Activated CD4-positive, CD25-positive, alpha-beta regulatory T cell treated with anti-CD3 and anti-CD28 coated beads, Interleukin-2, amount 50 U/mL, for 72 hours (primary cell): ENCODE measurements around the gene CCM2.
"Not testable (repeated sequence)": the region's sequence is repeated elsewhere in the genome, so short reads cannot be mapped to it uniquely, and the experiment has no call there.

Source experiments
- DNase-seq: peaks from one replicate; pipeline ENCODE4 v3.0.0; 2021

The CCM2 gene

GRCh38 chr7:45007571-45008328, 7.7 kb downstream of the CCM2 start:
- no peak for DNase-seq

- no peak for DNase-seq
Observed at GRCh38 chr7:45013465-45013967, 13.5 kb downstream of the CCM2 start.

DNA sequence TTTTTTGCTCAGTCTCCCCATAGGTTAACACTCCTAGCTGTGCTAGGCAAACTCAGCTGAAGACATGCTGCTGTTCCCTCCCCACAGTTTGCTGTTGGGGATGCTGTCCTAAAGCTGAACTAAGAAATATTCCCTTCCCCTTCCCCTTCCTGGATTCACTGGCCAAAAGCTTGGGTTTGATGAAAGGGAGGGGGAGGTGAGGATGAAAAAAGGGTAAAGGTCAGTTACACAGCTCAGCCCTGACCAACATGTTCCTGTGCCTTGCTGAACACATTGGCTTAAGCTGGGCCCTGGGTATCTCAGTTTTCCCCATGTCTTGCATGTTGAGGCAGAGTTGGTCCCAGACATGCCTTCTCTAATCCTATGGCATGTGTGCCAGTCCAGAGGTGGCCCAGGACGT, 15.3 kb downstream of the CCM2 start:
- DNase-seq: no peak

GRCh38 chr7:45017253-45017652, 17.3 kb downstream of the CCM2 start:
- DNase-seq: no peak

DNA sequence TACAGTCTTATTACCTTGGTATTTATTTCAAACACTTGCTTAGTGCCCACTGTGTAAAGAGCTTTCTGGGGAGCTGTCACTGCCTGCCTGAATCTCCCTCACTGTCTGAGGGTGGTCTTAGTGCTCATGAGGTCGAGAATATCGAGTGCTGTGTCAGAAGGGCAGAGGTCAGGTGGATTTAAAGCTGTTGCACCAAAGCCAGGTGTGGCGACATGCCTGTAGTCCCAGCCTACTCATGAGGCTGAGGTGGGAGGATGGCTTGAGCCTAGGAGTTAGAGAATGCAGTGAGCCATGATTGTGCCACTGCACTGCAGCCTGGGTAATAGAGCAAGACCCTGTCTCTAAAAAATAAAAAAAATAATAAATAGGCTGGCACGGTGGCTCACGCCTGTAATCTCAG, 20.9 kb downstream of the CCM2 start:
- DNase-seq: no peak

DNA sequence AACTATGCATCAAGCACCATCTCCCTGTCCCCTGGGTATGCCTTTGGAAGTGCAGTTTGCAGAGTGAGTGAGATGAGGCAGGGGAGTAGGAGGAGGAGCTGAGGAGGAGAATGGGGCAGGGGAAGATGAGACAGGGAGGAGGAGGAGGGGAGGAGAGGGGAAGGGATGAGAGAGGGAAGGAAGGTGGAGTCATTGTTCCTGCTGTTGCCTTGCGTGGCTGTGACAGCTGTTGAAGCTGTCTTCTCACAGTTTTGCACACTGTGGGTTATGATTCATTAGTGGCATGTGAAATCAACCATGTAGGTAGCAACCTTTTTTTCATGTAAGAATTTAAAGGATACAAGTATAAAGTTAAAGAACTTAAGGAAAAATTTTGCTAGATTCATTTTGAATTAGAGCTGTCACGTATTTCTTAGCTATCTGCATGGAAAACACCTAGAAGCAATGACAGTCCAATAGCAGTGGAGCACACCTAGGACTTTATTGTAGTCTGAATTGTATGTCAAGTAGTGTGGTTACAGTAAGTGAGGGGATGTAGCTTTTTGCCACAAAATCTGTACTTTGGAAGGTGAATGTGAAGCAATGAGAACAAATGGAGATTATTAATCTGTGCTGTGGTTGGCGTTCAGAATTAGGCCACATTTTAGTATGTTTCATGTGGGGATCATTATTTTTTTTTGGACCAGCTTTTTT, 21.7 kb downstream of the CCM2 start:
- no peak for DNase-seq

DNA sequence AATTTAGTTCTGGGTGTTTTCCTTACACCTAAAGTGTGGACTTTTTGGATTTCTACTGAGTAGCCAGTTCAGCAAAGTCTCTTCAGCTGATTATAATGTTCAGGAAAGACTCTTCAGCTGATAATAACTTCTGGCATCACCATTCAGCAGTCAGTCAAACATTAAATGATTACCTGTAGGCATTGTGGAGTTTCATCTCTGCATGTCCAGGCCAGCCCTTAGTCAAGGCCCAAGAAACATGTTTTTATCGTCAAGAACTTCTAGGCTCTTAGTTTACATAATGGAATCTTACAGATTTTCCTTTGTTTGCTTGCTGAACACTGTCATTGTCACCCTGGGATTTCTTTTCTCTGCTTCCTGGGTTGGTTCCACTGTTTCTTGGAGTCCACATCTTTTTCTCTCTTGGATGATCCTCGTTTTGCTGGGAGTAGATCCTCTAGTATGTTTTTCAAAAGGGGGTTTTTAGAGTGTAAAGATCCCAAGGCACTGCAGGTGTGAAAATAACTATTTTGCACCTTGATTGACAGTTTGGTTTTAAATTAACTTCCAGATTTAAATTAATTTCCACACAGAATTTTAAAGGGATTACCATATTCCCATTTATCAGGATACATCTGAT, 24.2 kb downstream of the CCM2 start:
- DNase-seq: no peak

- DNase-seq: not testable (repeated sequence)
Observed at GRCh38 chr7:45025473-45025872, 25.5 kb downstream of the CCM2 start.

DNA sequence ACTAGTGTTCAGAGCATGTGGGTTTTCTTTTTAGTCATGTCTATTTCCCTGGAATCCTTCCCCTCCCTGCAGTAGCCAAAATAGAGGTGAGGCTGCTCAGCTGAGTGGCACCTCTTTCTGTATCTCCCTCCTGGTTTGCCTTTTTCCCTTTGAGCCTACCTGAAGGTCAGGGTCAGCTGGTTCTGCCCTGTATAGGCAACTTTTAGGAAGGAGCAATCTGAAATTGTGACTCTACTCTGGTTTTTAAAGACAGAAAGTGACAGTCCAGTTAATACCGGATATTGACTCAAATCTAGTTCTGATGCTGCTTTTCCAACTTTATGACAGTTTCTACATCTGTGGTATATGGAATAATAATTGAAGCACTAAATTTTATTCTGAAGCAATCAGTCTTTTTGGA, 26.0 kb downstream of the CCM2 start:
- DNase-seq: no peak

GRCh38 chr7:45026984-45027773, 27.2 kb downstream of the CCM2 start:
- DNase-seq: peak; percentile 39

DNA sequence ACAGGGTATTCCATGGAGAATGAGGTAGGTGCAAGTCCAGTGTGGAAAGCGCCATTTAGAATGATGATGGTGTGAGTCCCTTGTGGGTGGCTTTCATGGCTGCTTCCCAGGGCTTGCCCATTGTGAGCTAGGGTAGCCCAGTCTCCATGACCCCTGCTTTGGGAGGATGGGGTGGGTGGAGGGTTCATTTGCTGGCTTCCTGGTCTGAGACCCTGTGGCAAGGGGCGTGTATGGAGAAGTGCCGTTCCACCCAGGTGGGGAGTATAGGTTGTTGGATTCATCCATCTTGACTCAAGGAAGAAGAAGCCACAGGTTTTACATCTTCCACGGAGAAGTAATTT, 27.7 kb downstream of the CCM2 start:
- DNase-seq: no peak

DNA sequence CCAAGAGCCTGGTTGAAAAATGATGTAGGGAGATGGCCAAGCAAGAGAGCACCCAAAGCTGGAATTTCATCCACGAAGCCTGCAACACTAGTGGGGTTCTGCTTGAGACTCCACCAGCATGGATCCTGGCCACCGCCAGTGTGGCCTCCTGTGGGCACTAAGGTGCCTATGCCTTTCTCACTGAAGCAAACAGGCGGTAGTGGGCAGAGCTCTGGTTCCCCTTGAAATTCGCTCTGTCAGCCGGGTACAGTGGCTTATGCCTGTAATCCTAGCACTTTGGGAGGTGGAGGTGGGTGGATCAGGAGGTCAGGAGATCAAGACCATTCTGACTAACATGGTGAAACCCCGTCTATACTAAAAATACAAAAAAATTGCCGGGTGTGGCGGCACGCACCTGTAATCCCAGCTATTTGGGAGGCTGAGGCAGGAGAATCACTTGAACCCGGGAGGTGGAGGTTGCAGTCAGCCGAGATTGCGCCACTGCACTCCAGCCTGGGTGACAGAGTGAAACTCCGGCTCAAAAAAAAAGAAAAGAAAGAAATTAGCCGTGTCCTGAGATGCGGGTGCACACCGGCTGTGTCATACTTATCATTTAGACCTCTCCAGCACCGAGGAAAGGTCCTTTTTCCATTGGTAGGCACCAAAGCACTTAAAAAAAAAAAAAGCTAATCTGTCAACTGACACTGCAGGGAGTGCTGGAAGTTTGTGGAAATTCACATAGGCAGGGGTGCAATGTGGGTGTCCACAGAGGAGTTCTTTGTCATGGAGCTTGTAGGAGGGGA, 28.3 kb downstream of the CCM2 start:
- peak; percentile 48 for DNase-seq

- no peak for DNase-seq
Observed at GRCh38 chr7:45028920-45029344, 28.9 kb downstream of the CCM2 start.

- DNase-seq: no peak
Observed at GRCh38 chr7:45031829-45032228, 31.8 kb downstream of the CCM2 start.

GRCh38 chr7:45032421-45032820, 32.4 kb downstream of the CCM2 start:
- no peak for DNase-seq

DNA sequence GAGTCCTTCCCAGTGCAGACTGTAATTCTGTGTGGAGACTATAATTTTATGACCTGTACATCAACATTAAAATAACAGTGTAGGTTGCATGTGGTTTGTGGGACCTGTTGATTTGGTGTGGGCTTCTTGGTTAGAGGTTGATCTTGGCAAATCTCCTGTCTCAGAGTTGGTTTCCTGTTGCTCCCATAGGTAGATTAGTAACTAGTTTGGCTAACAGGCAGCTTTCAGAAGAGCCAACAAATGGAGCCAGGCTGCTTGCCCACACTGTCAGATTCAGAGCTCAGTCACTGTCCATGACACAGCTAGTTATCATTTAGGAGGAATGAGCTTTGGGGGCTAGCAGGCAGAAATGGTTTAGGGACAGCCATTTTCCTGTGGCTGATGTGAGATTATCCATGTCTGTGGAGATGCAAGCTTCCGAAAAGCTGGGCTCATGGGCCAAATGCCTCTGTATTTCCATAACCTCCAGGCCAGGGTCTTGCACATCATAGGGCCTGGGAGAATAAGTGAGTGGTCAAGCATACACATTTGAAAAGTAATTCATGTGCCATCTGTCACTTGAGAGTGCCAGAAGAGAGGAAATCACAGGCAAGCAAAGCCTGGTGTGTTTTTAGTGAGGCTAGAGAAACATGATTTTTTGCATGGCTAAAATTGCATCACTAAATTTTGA, 33.4 kb downstream of the CCM2 start:
- DNase-seq: no peak

- no peak for DNase-seq
Observed at GRCh38 chr7:45033931-45034290, 33.9 kb downstream of the CCM2 start.

DNA sequence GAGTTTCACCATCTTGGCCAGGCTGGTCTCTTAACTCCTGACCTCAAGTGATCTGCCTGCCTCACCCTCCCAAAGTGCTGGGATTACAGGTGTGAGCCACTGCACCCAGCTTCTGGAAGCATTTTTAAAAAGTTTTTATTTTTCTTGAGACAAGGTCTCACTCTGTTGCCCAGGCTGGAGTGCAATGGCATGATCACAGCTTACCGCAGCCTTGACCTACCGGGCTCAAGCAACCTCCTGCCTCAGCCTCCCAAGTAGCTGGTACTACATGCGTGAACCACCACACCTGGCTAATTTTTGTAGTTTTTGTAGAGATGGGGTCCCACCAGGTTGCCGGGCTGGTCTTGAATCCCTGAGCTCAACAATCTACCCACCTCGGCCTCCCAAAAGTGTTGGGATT, 34.7 kb downstream of the CCM2 start:
- not testable (repeated sequence) for DNase-seq

- no peak for DNase-seq
Observed at GRCh38 chr7:45035371-45035770, 35.4 kb downstream of the CCM2 start.

DNA sequence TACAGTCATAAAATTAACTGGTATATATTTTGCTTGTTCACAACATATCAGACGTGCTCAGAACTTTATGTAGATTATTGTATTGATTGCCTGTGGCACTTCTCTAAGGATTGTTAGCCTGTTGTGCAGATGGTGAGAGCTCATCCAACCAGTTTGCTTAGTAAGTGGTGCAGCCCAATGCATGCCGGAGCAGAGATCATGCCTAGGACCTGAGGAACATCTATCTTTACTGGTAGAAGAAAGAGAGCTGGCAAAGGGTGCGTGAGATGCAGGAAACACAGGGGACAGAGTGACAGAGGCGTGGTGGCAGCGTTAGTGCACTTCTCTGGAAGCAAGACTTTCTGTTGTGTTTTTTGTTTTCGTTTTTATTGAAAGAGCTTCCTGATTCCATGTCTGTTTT, 35.9 kb downstream of the CCM2 start:
- no peak for DNase-seq

- DNase-seq: no peak
Observed at GRCh38 chr7:45036317-45036716, 36.3 kb downstream of the CCM2 start.

DNA sequence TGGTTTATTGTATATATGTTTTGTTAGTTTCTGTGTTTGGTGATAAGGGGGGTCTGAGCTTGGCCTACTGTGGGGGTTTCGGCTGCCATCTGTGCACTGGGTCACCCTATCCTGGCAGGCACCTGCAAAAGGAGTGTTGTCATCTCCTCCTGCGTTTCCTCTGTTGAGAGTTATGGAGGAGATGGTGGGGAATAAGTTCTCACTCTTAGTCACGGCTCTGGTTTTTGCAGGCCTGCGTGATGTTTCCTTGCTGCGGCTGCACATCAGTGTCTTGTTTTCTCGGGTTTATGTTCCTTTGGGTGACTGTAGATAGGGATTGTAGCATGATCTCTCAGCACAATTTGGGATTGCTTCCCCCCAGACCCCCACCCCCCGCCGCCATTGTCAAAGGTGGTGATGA, 36.8 kb downstream of the CCM2 start:
- no peak for DNase-seq
